GM23338 (cell line): ENCODE results near the gene SHB. TPM values are rescaled to one million over a fixed set of nuclear protein-coding genes. Genes with fewer than 3 reads are reported as not detected.

Experiments
- ATAC-seq: fragments of 200-7000 bp; cut with Tn5 transposase; 3 replicates; pipeline ENCODE4 v1.9.1; 2020
- DNase-seq: peaks from one replicate; pipeline ENCODE4 v3.0.0-alpha.2; 2015; ENCODE audit warnings: low spot score
- H2AFZ ChIP-seq: fragments of 200-600 bp; sonication (generic); 2 replicates; pipeline ENCODE4 v1.8.0; 2016; ENCODE audit warnings: antibody characterized with exemption, mild to moderate bottlenecking, moderate library complexity
- H3F3A ChIP-seq: fragments of 200-600 bp; sonication (generic); replicated peaks from 2 replicates; pipeline ENCODE4 v1.8.0; 2017; ENCODE audit warnings: antibody characterized with exemption, mixed run types, low read depth
- H3K27ac ChIP-seq: fragments of 200-600 bp; sonication (generic); 2 replicates; pipeline ENCODE4 v1.6.1; 2016; ENCODE audit warnings: low read depth
- H3K27me3 ChIP-seq: fragments of 200-600 bp; sonication (generic); 2 replicates; pipeline ENCODE4 v1.8.0; 2016; ENCODE audit warnings: mild to moderate bottlenecking, mixed run types, moderate library complexity; ENCODE audit not compliant: insufficient read depth
- H3K36me3 ChIP-seq: fragments of 200-600 bp; sonication (generic); 2 replicates; pipeline ENCODE4 v1.8.0; 2016; ENCODE audit warnings: mild to moderate bottlenecking; ENCODE audit not compliant: insufficient read depth
- H3K4me1 ChIP-seq: fragments of 200-600 bp; sonication (generic); 2 replicates; pipeline ENCODE4 v1.8.0; 2016; ENCODE audit warnings: mild to moderate bottlenecking, moderate library complexity; ENCODE audit not compliant: insufficient read depth
- H3K4me2 ChIP-seq: fragments of 200-600 bp; sonication (generic); 2 replicates; pipeline ENCODE4 v1.7.1; 2017; ENCODE audit warnings: mixed run types
- H3K4me3 ChIP-seq: fragments of 200-600 bp; sonication (generic); 2 replicates; pipeline ENCODE4 v1.6.1; 2016; ENCODE audit warnings: mixed run types
- H3K79me2 ChIP-seq: fragments of 200-600 bp; sonication (generic); replicated peaks from 2 replicates; pipeline ENCODE4 v1.8.0; 2017; ENCODE audit warnings: mild to moderate bottlenecking; ENCODE audit not compliant: insufficient read depth
- H3K9me2 ChIP-seq: fragments of 200-600 bp; sonication (generic); 2 replicates; pipeline ENCODE4 v1.8.0; 2017; ENCODE audit not compliant: insufficient read depth
- H4K20me1 ChIP-seq: fragments of 200-600 bp; sonication (generic); replicated peaks from 2 replicates; pipeline ENCODE4 v1.8.0; 2017; ENCODE audit warnings: mild to moderate bottlenecking; ENCODE audit not compliant: insufficient read depth
- H3K27ac Mint-ChIP-seq: 2 replicates; pipeline ENCODE4 v1.8.0; 2020; ENCODE audit warnings: inconsistent platforms, mild to moderate bottlenecking, moderate library complexity, mixed read lengths
- H3K27me3 Mint-ChIP-seq: 3 replicates; pipeline ENCODE4 v1.8.0; 2022; ENCODE audit warnings: low read depth, mild to moderate bottlenecking, moderate library complexity, mixed read lengths, inconsistent platforms; ENCODE audit not compliant: insufficient read depth, poor library complexity
- H3K36me3 Mint-ChIP-seq: 3 replicates; pipeline ENCODE4 v1.8.0; 2021; ENCODE audit warnings: low read depth, mild to moderate bottlenecking, inconsistent platforms, moderate library complexity, mixed read lengths
- H3K4me1 Mint-ChIP-seq: 3 replicates; pipeline ENCODE4 v1.8.0; 2020; ENCODE audit warnings: mild to moderate bottlenecking, inconsistent platforms, mixed read lengths
- H3K4me3 Mint-ChIP-seq: 3 replicates; pipeline ENCODE4 v1.8.0; 2021; ENCODE audit warnings: moderate library complexity, mild to moderate bottlenecking, inconsistent platforms, mixed read lengths
- H3K9me3 Mint-ChIP-seq: 3 replicates; pipeline ENCODE4 v1.8.0; 2020; ENCODE audit warnings: moderate library complexity, mild to moderate bottlenecking, inconsistent platforms, mixed read lengths
- CREB1 ChIP-seq: fragments of 250-450 bp; sonication (Bioruptor Pico); IDR thresholded peaks from 2 replicates; pipeline ENCODE4 v1.5.0; 2020; ENCODE audit warnings: low read depth, mild to moderate bottlenecking, moderate library complexity
- EZH2 ChIP-seq: fragments of 200-600 bp; sonication (generic); IDR thresholded peaks from one replicate; pipeline ENCODE4 v1.8.0; 2017; ENCODE audit warnings: antibody characterized with exemption, mild to moderate bottlenecking, low read depth; ENCODE audit not compliant: unreplicated experiment
- EZH2phosphoT487 ChIP-seq: fragments of 200-600 bp; sonication (generic); IDR thresholded peaks from one replicate; pipeline ENCODE4 v1.8.1; 2018; ENCODE audit warnings: antibody characterized with exemption; ENCODE audit not compliant: unreplicated experiment
- JUNB ChIP-seq: IDR thresholded peaks from one replicate; pipeline ENCODE4 v1.6.1; 2016; ENCODE audit warnings: antibody characterized with exemption; ENCODE audit not compliant: unreplicated experiment
- NANOG ChIP-seq: IDR thresholded peaks from 2 replicates; pipeline ENCODE4 v1.6.1; 2016; ENCODE audit warnings: antibody characterized with exemption, borderline replicate concordance
- POLR2AphosphoS5 ChIP-seq: IDR thresholded peaks from 2 replicates; pipeline ENCODE4 v1.6.1; 2016; ENCODE audit warnings: antibody characterized with exemption, low read depth
- STAT1 ChIP-seq: IDR thresholded peaks from one replicate; pipeline ENCODE4 v1.6.1; 2016; ENCODE audit warnings: antibody characterized with exemption; ENCODE audit not compliant: unreplicated experiment
- ZNF114 ChIP-seq: fragments of 250-450 bp; sonication (Bioruptor Pico); IDR thresholded peaks from 2 replicates; pipeline ENCODE4 v1.5.0; 2020; ENCODE audit warnings: mild to moderate bottlenecking, moderate library complexity
- ZNF331 ChIP-seq: fragments of 250-450 bp; sonication (Bioruptor Pico); IDR thresholded peaks from 2 replicates; pipeline ENCODE4 v1.5.0; 2020; ENCODE audit warnings: low read depth, mild to moderate bottlenecking, moderate library complexity
- polyA plus RNA-seq: library from polyadenylated mRNA; unstranded; fragments of >200 nt; fragmentation: Nextera tagmentation; extraction: Ambion mirVana; gene quantifications from 2 replicates; pipeline ENCODE4 v1.2.1, GENCODE V29; 2016
- total RNA-seq: library from RNA; depleted of rRNA; stranded (reverse); fragments of >200 nt; shearing (Covaris generic); gene quantifications from 2 replicates; pipeline ENCODE4 v1.2.3, GENCODE V29; 2014
- TF ChIP-seq, protein P1 (sequence below): fragments of 250-450 bp; sonication (Bioruptor Pico); IDR thresholded peaks from 2 replicates; pipeline ENCODE4 v1.5.0; 2020; ENCODE audit warnings: mild to moderate bottlenecking, moderate library complexity
- TF ChIP-seq, protein P2 (sequence below): IDR thresholded peaks from one replicate; pipeline ENCODE4 v1.6.1; 2018; ENCODE audit warnings: antibody characterized with exemption; ENCODE audit not compliant: unreplicated experiment
- TF ChIP-seq, protein P3 (sequence below): IDR thresholded peaks from 2 replicates; pipeline ENCODE4 v1.6.1; 2016; ENCODE audit warnings: antibody characterized with exemption
- TF ChIP-seq, protein P4 (sequence below), 2 experiments: fragments of 200-600 bp in 1 of 2; sonication (generic) in 1 of 2; conservative IDR thresholded peaks; 2 replicates each; pipeline versions ENCODE4 v1.5.1 to v1.6.1; 2016 to 2017; ENCODE audit warnings: antibody characterized with exemption in 2 of 2, low read depth in 2 of 2, mild to moderate bottlenecking in 2 of 2, moderate library complexity in 1 of 2

SHB gene
- total and polyA plus RNA-seq, 2 experiments from 2014 or later = 1.5 to 14.0 TPM

DNA sequence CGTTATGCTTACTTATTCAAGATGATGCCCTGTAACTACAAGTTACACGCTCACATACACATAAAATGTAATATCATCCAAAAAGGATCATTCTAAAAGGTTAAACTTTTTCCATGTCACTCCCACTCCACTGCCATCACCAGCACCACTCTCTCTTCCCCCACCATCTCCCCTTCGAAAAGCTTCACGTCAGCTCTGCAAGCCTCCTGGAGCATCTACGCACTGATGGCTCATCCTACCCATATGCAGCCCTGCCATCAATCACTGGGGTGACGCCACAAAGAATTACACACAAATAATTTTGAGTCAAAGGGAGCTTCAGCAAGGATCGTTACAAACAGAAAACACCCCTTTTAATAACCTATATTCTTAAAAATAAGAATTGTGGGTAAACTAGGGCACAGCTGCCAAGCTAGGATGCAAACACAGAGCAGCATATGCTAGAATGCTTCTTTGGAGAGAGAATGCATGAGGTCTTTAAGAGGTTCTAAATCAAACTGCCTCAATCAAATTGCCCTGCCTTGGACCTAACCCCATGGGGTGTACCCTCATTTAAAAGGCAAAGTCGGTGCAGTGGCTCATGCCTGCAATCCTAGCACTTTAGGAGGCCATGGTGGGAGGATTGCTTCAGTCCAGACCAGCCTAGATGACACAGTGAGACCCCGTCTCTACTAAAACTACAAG, 56.1 kb downstream of the SHB start:
- Histone ChIP-seq H4K20me1 (no peaks in the 10 kb centered on the region), H3K36me3 (no peaks in the 10 kb centered on the region), H3K9me2 (peaks cover 6% of the 10 kb centered on the region; the same call in 1 of the 2 replicates), H3F3A (peaks cover 6% of the 10 kb centered on the region; the same call in 1 of the 2 replicates), H3K27ac (no peak overlapping the region), H3K4me2 (no peak overlapping the region), H3K79me2 (no peaks in the 10 kb centered on the region; the same call in 1 of the 2 replicates), H3K4me1 (peaks cover 41% of the 10 kb centered on the region), H3K4me3 (no peak overlapping the region), H2AFZ (no peak overlapping the region), H3K27me3 (no peaks in the 10 kb centered on the region)
- no peaks in the 10 kb centered on the region; the same call in 2 of the 3 replicates for H3K9me3 Mint-ChIP-seq
- peaks cover 24% of the 10 kb centered on the region for H3K27me3 Mint-ChIP-seq
- DNase-seq (no peak), ATAC-seq (no peak)
- TF ChIP-seq EZH2phosphoT487 (no peak), CREB1 (no peak), ZNF114 (CRISPR knock-in tag) (no peak), ZNF331 (CRISPR knock-in tag) (no peak), STAT1 (no peak), EZH2 (no peak), POLR2AphosphoS5 (no peak), JUNB (no peak), NANOG (no peak)
- TF ChIP-seq, protein P1, sequence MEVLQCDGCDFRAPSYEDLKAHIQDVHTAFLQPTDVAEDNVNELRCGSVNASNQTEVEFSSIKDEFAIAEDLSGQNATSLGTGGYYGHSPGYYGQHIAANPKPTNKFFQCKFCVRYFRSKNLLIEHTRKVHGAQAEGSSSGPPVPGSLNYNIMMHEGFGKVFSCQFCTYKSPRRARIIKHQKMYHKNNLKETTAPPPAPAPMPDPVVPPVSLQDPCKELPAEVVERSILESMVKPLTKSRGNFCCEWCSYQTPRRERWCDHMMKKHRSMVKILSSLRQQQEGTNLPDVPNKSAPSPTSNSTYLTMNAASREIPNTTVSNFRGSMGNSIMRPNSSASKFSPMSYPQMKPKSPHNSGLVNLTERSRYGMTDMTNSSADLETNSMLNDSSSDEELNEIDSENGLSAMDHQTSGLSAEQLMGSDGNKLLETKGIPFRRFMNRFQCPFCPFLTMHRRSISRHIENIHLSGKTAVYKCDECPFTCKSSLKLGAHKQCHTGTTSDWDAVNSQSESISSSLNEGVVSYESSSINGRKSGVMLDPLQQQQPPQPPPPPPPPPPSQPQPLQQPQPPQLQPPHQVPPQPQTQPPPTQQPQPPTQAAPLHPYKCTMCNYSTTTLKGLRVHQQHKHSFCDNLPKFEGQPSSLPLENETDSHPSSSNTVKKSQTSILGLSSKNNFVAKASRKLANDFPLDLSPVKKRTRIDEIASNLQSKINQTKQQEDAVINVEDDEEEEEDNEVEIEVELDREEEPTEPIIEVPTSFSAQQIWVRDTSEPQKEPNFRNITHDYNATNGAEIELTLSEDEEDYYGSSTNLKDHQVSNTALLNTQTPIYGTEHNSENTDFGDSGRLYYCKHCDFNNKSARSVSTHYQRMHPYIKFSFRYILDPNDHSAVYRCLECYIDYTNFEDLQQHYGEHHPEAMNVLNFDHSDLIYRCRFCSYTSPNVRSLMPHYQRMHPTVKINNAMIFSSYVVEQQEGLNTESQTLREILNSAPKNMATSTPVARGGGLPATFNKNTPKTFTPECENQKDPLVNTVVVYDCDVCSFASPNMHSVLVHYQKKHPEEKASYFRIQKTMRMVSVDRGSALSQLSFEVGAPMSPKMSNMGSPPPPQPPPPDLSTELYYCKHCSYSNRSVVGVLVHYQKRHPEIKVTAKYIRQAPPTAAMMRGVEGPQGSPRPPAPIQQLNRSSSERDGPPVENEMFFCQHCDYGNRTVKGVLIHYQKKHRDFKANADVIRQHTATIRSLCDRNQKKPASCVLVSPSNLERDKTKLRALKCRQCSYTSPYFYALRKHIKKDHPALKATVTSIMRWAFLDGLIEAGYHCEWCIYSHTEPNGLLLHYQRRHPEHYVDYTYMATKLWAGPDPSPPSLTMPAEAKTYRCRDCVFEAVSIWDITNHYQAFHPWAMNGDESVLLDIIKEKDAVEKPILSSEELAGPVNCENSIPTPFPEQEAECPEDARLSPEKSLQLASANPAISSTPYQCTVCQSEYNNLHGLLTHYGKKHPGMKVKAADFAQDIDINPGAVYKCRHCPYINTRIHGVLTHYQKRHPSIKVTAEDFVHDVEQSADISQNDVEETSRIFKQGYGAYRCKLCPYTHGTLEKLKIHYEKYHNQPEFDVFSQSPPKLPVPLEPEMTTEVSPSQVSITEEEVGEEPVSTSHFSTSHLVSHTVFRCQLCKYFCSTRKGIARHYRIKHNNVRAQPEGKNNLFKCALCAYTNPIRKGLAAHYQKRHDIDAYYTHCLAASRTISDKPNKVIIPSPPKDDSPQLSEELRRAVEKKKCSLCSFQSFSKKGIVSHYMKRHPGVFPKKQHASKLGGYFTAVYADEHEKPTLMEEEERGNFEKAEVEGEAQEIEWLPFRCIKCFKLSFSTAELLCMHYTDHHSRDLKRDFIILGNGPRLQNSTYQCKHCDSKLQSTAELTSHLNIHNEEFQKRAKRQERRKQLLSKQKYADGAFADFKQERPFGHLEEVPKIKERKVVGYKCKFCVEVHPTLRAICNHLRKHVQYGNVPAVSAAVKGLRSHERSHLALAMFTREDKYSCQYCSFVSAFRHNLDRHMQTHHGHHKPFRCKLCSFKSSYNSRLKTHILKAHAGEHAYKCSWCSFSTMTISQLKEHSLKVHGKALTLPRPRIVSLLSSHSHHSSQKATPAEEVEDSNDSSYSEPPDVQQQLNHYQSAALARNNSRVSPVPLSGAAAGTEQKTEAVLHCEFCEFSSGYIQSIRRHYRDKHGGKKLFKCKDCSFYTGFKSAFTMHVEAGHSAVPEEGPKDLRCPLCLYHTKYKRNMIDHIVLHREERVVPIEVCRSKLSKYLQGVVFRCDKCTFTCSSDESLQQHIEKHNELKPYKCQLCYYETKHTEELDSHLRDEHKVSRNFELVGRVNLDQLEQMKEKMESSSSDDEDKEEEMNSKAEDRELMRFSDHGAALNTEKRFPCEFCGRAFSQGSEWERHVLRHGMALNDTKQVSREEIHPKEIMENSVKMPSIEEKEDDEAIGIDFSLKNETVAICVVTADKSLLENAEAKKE (CRISPR knock-in tag) = no peak
- TF ChIP-seq, protein P2, sequence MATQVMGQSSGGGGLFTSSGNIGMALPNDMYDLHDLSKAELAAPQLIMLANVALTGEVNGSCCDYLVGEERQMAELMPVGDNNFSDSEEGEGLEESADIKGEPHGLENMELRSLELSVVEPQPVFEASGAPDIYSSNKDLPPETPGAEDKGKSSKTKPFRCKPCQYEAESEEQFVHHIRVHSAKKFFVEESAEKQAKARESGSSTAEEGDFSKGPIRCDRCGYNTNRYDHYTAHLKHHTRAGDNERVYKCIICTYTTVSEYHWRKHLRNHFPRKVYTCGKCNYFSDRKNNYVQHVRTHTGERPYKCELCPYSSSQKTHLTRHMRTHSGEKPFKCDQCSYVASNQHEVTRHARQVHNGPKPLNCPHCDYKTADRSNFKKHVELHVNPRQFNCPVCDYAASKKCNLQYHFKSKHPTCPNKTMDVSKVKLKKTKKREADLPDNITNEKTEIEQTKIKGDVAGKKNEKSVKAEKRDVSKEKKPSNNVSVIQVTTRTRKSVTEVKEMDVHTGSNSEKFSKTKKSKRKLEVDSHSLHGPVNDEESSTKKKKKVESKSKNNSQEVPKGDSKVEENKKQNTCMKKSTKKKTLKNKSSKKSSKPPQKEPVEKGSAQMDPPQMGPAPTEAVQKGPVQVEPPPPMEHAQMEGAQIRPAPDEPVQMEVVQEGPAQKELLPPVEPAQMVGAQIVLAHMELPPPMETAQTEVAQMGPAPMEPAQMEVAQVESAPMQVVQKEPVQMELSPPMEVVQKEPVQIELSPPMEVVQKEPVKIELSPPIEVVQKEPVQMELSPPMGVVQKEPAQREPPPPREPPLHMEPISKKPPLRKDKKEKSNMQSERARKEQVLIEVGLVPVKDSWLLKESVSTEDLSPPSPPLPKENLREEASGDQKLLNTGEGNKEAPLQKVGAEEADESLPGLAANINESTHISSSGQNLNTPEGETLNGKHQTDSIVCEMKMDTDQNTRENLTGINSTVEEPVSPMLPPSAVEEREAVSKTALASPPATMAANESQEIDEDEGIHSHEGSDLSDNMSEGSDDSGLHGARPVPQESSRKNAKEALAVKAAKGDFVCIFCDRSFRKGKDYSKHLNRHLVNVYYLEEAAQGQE = no peak
- TF ChIP-seq, protein P3, sequence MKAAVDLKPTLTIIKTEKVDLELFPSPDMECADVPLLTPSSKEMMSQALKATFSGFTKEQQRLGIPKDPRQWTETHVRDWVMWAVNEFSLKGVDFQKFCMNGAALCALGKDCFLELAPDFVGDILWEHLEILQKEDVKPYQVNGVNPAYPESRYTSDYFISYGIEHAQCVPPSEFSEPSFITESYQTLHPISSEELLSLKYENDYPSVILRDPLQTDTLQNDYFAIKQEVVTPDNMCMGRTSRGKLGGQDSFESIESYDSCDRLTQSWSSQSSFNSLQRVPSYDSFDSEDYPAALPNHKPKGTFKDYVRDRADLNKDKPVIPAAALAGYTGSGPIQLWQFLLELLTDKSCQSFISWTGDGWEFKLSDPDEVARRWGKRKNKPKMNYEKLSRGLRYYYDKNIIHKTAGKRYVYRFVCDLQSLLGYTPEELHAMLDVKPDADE = no peak
- TF ChIP-seq, protein P4, sequence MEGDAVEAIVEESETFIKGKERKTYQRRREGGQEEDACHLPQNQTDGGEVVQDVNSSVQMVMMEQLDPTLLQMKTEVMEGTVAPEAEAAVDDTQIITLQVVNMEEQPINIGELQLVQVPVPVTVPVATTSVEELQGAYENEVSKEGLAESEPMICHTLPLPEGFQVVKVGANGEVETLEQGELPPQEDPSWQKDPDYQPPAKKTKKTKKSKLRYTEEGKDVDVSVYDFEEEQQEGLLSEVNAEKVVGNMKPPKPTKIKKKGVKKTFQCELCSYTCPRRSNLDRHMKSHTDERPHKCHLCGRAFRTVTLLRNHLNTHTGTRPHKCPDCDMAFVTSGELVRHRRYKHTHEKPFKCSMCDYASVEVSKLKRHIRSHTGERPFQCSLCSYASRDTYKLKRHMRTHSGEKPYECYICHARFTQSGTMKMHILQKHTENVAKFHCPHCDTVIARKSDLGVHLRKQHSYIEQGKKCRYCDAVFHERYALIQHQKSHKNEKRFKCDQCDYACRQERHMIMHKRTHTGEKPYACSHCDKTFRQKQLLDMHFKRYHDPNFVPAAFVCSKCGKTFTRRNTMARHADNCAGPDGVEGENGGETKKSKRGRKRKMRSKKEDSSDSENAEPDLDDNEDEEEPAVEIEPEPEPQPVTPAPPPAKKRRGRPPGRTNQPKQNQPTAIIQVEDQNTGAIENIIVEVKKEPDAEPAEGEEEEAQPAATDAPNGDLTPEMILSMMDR (conservative IDR thresholded peaks at IDR 0.05; ENCODE audit: low read depth in 2 of 2) = no peak
- H3K27ac Mint-ChIP-seq = peak overlapping the region; percentile 13; the same call in 1 of the 2 replicates
- H3K4me3 Mint-ChIP-seq = no peak overlapping the region
- peaks cover 66% of the 10 kb centered on the region for H3K4me1 Mint-ChIP-seq
- peaks cover 14% of the 10 kb centered on the region for H3K36me3 Mint-ChIP-seq
